Smooth muscle cell of bladder (primary cell): ENCODE data around the gene GSX2. TPM values are rescaled to one million over a fixed set of nuclear protein-coding genes. Genes with fewer than 3 reads are reported as not detected.

ENCODE experiments used
- total RNA-seq: library from RNA; depleted of rRNA; stranded (reverse); fragments of >200 nt; gene quantifications from 2 replicates; pipeline ENCODE4 v1.2.3, GENCODE V29; 2014

GSX2 gene
- total RNA-seq, result not detected in 2 replicates

DNA sequence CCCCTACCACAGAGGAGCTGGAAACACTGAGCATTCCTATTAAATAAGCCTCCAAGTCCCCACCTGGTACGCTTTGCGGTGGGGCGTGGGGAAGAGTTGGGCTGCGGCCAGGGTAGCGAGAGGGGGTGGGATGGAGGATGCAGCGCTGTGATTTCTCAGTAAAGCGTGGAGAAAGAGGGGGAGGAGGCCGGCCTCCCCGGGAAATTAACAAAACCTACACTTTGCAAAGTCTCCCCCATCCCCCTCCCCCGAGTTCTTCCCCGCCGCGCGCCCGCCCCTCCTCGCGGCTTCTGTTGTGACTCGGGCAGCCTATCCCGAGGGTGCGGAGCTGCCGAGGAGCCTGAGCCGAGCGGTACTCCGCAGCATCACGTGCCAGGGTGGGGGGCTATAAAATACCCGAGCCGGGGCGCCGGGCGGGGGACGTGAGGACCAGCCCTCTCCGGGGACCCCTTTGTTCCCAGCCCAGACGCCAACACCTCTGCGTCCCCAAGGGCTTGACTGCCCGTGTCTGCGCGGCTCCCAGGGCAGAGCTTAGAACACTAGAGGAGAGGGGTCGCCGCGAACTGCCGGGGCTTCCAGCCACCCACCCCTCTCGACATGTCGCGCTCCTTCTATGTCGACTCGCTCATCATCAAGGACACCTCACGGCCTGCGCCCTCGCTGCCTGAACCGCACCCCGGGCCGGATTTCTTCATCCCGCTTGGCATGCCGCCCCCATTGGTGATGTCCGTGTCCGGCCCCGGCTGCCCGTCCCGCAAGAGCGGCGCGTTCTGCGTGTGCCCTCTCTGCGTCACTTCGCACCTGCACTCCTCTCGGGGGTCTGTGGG lies at the start of gene GSX2:
TSS of gene GSX2 (plus strand) at position 416 of the 827 bp plus-strand sequence. CDS start at position 598, 182 bp downstream.

DNA sequence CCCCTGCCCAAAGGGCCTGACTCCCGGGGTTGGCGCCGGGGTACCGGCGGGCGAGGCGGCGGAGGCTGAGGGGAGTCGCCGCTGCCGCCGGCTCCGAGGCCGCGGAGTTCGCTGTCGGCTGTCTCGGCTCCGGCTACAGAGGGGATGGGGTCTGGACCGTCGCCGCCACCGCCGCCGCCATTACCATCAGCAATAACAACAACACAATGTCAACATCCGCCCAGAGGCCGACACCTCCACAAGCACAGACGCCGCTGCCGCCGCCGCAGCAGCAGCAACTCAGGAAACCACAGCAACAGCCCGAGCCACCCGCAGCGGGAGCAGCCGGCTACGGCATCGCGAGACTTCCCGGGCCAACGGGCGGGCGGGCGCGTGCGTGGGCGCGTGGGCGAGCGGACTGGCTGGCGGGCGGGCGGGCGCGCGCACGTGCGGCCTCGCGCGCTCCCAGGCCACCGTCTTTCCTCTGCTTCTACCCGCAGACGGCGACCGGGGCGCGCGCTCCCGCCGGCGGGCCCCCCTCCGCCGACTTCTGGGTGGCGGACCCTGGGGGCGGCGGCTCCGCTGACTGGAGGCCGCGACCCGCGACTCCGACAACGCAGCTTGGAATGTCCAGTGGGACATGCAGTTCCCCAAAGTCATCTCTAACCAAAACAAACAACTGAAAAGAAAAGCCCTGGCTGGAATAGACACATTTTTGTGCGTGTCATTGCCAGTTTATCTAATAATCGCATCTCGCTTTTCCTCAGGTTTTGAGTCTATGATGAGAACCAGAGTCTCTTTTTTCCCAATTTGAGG lies 35.4 kb upstream of the GSX2 start, which contains the start of gene CHIC2:
TSS of gene CHIC2 (minus strand) at position 289 of the 795 bp plus-strand sequence. CDS start 305 bp downstream, outside the sequence.

Other genes with a start within 250 kb of the GSX2 start
- 50.9 and 51.5 TPM in 2 replicates for gene CHIC2, start 35.6 kb upstream of the GSX2 start, total RNA-seq
- 425 and 502 TPM in 2 replicates for gene PDGFRA, start 129.1 kb downstream of the GSX2 start, total RNA-seq